ENCODE data around the gene PCED1B.

PCED1B gene

GRCh38 chr12:47067771-47068431, 11.5 kb upstream of the PCED1B start:
- DNase-seq: no peak

DNA sequence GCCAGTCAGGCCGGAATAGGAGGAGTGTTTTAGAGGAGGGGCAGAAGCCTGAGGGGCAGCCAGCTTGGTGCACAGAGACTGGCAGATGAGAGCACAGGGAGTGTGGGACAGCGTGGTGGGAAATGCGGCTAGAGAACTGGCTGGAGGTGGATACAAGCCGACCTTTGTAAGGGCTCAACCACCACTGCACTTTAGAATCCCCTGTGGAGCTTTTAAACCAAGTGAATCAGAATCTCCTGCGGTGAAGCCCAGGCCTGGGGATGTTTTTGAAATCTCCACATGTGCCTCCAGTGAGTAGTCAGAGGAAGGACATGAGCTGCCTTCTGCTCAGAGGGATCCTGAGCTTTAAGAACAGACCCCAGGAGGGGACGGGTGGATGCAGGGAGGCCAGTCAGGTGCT, 10.9 kb upstream of the PCED1B start:
- no peak for DNase-seq

DNA sequence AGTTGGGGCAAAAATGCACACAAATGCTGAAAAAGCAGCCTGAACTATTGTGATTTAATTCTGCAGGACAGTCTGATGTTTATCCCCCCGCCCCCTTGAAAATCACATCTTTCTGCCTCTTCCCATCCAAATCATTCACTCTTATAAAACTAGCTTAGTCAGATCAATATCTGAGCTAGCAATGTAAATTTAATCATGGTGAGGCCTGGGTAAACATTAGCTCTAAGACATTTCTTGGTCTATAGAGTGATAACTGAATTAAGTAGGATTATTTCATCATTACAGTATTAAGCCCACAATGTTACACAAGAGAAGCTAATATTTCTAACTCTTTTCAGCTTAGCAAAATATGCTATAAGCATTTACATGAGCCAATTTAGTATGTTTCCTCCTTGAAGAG, 9.1 kb upstream of the PCED1B start:
- DNase-seq: no peak

- peak; percentile 0 for DNase-seq
Observed at GRCh38 chr12:47071241-47071852, 8.1 kb upstream of the PCED1B start.

DNA sequence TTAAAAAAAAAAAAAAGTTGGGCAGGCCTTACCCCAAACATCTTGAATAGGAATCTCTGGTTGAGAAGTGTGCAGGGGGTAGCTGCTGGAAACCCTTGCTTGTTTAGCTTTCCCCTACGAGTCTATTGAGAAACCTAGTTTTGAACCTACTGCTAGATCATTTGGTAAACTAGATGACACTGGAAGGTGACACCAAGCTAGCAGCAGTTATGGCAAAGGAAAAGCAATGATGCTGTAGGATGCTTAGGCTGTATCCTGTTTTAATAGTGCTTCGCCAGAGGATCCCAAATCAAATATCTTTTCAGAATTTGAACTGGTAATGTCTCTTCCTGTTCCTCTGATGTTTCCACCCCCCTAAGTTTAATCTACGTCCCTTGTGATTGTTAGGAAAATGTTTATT, 5.5 kb upstream of the PCED1B start:
- no peak for DNase-seq

DNA sequence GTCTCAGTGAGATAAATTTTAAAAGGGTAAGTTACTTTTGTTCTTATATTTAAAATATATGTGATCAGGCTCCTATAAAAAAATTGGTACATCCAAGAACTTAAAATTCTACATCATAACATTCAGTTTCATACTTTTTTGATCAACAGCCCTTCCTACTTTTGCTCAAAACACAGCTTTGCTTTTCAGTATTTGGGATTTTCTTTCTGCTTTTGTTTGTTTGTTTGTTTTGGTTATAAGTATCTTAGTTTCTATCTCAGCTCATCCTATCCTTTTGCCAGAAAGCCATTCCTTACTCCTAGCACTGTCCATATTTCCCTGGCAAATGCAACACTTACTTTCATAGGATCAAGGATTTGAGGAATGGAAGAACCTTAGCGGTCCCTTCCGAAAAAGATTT, 4.7 kb upstream of the PCED1B start:
- DNase-seq: no peak

DNA sequence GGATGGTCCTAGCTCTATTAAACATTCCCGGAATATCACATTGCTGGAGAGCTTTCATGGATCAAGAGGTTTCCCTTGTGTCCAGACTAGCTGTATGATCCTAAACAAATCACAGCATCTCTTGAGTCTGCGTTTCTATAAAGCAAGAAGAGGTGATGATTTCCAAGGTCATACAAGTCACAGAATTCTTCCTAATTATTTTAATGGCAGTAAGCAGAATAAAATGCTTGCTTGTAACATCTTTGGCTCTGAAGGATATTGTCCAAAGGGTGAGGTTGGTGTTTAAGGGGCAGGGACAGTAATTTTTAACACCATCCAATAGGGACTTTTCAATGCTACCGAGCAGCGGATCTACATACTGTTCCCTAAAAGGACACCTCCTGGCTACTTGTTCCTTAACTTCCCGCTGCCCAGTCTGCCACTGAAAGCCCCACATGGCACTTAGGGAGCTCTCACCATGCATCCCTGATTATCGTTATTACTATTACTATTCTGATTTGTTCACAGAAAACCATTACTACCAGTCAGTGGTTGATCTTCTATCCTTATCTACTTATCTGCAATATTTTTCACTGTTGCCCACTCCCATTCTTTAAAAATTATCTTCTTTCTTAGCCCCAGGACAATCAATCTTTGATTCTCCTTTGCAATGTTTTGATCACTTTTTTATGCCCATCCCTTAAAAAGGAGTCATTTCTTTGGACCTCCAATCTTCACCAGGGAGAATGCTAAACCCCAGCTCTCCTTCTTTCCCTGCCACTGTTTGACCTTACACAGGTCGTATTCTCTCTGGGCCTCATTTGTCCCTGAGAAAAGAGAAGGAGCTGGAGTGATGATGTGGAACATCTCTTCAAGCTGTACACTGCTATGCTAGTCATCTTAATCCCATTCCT, 4.0 kb upstream of the PCED1B start:
- DNase-seq: no peak

- no peak for DNase-seq
Observed at GRCh38 chr12:47077206-47078085, 2.0 kb upstream of the PCED1B start.

GRCh38 chr12:47078086-47078395, 1.4 kb upstream of the PCED1B start:
- DNase-seq: no peak

DNA sequence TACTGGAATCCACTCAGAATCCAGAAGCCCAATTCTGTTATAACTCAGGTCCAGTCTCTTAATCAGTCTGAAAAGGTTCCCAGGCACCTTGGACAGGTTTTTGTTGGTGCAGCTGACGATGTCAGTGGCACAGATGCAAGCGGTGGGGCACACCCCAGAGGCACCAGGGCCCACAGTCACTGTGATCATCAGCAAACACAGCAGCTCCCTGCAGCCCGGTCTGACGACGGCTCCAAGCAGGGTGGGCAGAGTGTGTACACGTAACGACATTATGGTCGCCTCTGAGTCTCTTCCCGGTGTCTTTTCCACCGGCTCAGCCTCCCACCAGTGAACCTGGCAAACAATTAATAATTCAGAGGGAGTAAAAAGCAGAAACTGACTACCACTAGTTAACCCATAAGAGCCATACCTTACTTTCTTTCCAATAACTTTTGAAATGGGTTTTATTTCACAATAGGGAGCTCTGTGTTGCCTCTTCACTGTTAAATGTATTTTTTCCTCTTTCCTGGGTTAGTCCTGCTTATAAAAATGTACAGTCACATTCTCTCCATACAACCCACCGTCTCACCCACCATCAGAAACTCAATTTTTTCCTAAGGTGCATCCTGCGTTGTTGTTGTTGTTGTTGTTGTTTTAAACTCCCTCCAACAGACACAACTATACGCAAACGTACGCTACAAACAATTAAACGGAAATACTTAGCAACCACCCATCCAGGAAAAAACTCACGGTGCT, 521 bp upstream of the PCED1B start:
- DNase-seq: no peak

DNA sequence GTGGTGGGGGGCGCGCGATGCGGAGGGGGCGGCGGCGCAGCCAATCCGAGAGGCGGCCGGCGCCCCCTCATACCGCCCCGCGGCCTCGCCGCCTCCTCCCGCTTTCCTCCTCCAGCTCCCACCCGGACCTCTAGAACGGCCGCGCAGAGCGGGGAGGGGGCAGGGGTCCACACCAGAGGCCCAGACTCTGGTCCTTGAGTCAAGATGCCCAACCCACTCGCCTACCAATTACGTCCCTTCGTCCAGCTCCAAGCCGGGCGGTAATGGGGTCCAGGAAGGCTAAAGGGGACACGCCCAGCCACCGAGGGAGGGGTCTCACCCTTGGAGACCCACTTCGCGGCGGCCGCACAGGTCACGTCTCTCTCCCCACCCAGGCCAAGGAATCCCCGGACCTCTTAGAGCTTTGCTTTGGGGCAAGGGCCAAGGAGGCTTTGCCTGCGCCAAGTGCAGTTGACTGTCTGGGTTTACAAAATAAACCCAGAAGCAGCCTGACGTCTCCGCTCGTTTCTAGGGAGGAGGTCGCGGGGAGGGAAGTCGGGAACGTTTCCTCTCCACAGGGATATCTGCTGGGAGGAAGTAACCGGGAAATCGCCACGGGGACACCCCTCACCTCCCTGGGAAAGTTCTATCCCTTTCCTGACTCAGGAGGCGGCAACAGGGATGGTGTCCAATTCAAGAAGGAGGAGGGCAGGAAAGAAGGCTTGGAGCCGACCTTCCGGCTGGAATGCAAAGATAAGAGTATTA, 732 bp downstream of the PCED1B start:
- DNase-seq: no peak

DNA sequence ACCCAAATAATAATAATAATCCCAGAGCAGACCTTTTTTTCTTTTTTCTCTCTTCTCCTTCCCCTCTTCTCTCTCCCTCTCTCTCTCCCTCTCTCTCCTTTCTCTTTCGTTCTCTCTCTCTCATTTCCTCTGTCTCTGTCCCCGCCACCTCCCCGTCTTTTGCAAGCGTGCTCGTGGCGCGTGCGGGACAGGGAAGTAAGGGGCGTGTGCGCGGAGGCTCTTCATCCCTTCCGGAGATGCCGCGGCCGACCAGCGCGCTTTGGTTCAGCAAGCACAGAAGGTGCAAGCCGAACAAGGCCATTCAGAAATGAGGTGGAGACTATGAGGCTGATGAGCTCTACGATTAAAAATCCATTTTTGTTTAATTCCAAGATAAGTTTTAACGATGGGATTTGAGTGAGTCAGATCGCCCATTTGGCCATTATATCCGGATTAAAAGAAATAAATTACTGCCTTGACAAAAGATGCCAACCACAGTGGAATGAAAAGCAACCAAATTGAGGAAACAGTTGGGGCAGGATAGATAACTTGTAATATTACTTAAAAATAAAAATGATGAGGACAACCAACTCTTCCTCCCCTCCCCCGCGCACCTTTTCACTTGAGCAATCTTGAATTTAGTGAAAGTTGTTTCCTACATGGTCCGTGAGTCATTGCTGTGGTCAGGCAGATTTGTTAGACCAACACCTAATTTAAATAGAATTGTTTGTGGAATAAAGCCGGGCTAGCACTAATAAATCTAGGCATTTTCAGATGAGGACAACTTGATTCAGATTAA, 1.5 kb downstream of the PCED1B start:
- no peak for DNase-seq

GRCh38 chr12:47082283-47082682, 2.9 kb downstream of the PCED1B start:
- no peak for DNase-seq

DNA sequence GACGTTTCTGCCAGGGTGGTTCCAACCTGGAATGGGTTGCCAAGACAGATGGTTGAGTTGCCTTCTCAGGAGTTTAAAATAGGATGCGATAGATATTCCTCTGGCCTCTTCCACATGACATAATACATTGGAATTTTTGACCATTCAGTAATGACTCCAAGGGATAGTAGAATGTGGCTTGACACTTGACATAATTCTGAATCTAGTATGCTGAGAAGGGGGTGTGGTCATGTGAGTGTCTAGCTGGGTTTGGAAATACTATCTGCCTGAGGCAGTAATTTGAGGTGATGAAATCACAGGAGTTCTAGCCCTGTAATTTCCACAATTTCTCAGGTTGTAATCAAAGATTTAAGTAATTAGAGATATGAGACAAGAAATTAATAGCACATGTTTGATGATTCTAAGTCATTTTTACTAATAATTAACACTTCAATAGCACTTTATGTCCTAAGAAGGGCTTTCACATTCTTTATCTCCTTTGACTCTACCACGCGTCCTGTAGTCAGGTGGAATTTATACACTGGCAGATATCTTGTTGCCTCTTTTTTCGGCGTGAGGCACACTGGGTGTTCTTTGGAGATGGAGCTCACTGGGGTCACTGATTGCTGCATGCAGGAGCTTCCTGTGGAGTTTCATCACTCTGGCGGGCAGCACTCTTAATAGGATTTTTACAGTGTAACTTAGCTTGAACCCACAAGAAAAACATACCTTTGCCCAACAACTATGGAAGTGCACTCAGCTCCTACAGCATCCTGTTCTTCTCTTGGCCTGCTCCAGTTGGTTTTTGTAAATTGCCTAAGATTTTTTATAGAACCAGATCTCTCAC, 3.6 kb downstream of the PCED1B start:
- no peak for DNase-seq

DNA sequence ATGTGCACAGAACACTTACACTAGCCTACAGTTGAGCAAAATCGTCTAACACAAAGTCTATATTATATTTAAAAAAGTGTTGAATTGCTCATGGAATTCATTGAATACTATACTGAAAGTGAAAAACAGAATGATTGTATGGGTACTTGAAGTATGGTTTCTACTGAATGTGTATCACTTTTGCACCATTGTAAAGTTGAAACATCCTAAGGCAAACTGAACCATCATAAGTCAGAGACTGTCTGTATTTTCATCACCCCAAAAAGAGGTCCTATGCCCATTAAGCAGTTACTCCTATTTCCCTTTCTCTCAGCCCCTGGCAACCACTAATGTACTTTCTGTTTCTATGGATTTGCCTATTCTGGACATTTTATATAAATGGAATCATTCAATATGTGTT, 4.8 kb downstream of the PCED1B start:
- DNase-seq: no peak

GRCh38 chr12:47085815-47086252, 6.4 kb downstream of the PCED1B start:
- DNase-seq: no peak

GRCh38 chr12:47087088-47087688, 7.8 kb downstream of the PCED1B start:
- no peak for DNase-seq

GRCh38 chr12:47088021-47088944, 8.9 kb downstream of the PCED1B start:
- DNase-seq: no peak

Data from NCI-H2171 treated with DMSO at 0.1 percent for 48 hours (cell line).